ENCODE data around the gene F8A2.
"Not testable (repeated sequence)": the region's sequence is repeated elsewhere in the genome, so short reads cannot be mapped to it uniquely, and the experiment has no call there.

F8A2 gene

DNA sequence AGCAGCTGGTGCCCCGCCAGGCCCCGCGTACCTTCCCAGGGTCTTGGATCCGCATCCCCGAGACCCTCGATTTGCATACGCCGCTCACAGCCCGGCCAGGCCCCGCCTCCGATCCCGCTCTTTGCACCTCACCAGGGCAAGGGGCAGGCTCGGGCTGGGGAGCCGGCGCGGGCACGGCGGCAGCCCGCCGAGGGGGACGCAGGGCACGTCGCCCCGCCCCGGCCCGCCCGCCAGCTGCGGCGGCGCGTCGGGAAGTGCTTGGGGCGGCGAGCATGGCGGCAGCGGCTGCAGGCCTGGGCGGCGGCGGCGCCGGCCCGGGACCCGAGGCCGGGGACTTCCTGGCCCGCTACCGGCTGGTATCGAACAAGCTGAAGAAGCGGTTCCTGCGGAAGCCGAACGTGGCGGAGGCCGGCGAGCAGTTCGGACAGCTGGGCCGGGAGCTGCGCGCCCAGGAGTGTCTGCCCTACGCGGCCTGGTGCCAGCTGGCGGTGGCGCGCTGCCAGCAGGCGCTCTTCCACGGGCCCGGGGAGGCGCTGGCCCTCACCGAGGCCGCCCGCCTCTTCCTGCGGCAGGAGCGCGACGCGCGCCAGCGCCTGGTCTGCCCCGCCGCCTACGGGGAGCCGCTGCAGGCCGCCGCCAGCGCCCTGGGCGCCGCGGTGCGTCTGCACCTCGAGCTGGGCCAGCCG is at the start of gene F8A2:
Gene F8A2 (plus strand): TSS at position 253 of the 686 bp plus-strand sequence. CDS start 20 bp downstream, at position 273.
- DNase-seq; H3K36me3 ChIP-seq; H3K27me3 ChIP-seq; H3K9me3 ChIP-seq; H3K4me3 ChIP-seq; H3K4me1 ChIP-seq; H3K27ac ChIP-seq; intact Hi-C loops (cut with DNase I; ENCODE audit: low total_unique reads): not testable (repeated sequence)

DNA sequence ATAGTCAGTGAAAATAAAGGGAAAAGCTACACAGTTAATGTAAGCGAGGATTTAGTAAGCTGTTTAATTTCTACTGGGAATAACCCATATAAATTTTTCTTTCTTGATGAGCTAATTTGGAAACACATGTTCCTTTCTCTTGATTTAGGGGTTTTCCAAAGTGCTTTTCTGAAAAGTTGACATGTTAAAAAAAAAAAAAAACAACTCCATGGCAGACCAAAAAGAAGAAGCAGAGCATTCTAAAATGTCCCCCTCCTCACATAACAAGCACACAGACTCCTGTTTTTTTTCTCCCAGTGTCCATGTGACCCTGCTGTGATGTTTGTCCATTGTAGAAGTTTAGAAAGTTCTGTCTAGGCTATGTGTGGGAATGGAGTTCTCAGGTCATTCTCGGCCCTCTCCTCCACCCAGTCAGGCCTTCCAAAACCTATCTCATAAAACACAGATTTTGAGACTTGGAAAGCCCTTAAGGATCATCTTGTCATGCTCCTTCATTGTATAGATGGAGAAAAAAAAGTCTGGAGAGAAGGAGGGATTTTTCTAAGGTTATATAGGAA is 48.3 kb upstream of the F8A2 start:
- H3K36me3 ChIP-seq, result no peaks in the 10 kb centered on the region
- no peak for DNase-seq
- intact Hi-C loops (cut with DNase I; ENCODE audit: low total_unique reads), result no loop called here
- peaks cover 0 to 4% (median 0%) of the 10 kb centered on the region in 3 donors for H3K9me3 ChIP-seq
- H3K27ac ChIP-seq, result no peak overlapping the region
- no peaks in the 10 kb centered on the region for H3K4me1 ChIP-seq
- H3K4me3 ChIP-seq, result peak overlapping the region; percentile 16 to 26
- TF ChIP-seq, protein P1, sequence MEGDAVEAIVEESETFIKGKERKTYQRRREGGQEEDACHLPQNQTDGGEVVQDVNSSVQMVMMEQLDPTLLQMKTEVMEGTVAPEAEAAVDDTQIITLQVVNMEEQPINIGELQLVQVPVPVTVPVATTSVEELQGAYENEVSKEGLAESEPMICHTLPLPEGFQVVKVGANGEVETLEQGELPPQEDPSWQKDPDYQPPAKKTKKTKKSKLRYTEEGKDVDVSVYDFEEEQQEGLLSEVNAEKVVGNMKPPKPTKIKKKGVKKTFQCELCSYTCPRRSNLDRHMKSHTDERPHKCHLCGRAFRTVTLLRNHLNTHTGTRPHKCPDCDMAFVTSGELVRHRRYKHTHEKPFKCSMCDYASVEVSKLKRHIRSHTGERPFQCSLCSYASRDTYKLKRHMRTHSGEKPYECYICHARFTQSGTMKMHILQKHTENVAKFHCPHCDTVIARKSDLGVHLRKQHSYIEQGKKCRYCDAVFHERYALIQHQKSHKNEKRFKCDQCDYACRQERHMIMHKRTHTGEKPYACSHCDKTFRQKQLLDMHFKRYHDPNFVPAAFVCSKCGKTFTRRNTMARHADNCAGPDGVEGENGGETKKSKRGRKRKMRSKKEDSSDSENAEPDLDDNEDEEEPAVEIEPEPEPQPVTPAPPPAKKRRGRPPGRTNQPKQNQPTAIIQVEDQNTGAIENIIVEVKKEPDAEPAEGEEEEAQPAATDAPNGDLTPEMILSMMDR (IDR thresholded peaks at IDR 0.05), result no peak
- no peaks in the 10 kb centered on the region for H3K27me3 ChIP-seq

DNA sequence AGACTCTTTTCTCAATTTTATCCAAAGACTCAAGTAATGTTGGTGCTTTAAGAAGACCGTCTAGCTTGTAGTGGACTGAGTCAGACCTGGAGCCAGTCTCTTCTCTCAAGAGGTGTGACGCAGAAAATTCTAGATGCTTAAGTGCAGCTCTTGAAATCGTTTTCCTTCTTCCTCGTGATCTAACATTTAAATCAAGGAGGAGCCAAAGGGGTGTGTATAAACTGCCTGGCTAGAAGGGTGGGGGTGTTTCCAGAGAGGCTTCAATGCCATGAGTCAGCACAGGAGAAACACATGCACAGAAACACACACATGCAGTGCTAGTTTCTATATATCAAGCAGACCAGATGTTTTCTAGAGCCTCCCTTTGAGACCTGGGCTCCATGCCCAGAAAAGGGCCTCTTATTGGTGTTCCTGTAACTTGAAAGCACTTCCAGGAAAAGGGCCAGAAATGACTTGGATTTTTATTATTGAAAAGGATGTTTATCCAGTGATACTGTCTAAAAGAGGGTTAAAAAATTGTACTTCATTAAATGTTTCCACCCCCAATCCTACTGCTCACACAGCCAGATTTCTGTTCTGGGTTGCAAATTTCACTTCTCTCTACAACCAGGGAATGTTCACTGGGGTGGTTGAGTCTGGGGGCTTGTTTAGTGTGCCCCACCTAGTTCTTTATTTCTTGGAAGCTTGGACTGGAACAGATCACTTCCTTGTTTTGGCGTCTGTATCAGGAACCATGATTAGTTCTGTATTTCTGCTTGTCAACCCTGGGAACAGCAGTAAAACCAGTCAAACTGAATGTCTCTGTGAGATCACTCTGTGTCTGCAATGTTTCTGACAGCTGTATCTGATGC is 47.2 kb upstream of the F8A2 start, which contains the start of gene CLIC2:
Gene CLIC2 (minus strand): TSS at position 129 of the 851 bp plus-strand sequence. CDS start 187 bp downstream, outside the sequence.
- Histone ChIP-seq H3K4me1 (no peaks in the 10 kb centered on the region), H3K27ac (no peak within 1 kb of the TSS), H3K36me3 (no peaks in the 10 kb centered on the region), H3K4me3 (peak within 1 kb of the TSS; percentile 16 to 26), H3K9me3 (no peaks in the 10 kb centered on the region), H3K27me3 (no peaks in the 10 kb centered on the region)
- intact Hi-C loops (cut with DNase I; ENCODE audit: low total_unique reads), result no loop called here
- TF ChIP-seq, protein P1 (IDR thresholded peaks at IDR 0.05), result no peak
- DNase-seq, result peak in 1 of 2 donors; percentile 45

DNA sequence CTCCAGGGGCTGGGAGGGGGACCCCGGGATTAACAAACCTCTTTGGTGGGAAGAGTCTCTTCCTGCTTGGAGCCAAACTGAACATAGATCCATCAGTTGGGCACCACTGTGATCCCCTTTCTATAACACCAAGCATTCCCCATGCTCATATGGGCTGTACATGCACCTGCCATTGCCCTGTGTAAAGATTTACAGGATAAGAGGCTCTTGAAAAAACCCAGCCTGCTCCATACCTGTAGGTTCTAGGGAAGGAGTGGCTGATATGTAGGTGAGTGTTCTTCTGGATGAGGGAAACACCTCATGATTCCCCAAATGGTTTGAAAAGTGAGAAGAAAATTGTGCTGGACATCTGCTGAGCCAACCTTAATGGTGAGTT is 46.6 kb upstream of the F8A2 start:
- H3K36me3 ChIP-seq; H3K27ac ChIP-seq; H3K9me3 ChIP-seq; intact Hi-C loops (cut with DNase I; ENCODE audit: low total_unique reads); DNase-seq; H3K27me3 ChIP-seq; H3K4me3 ChIP-seq; H3K4me1 ChIP-seq: not testable (repeated sequence)

DNA sequence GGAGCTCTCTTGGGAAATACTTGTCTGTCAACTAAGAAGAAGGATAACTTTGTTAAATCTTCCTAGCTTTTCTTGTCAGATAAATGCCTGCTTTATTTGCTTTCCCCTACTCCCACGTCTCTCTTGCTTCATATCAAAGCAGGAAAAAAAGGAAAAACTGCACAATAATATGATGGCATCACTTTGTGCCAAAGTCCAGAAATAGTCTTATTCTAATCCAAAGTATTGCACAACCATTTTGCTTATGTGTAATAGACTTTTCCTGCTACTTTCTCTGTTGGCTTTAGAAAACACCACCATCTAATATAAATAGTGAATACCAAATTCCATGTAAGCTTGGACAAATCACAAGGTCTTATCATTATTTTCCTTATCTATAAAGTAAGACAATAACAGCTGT is 36.2 kb upstream of the F8A2 start:
- H3K27me3 ChIP-seq; DNase-seq; H3K4me1 ChIP-seq; H3K9me3 ChIP-seq; H3K36me3 ChIP-seq; H3K4me3 ChIP-seq; H3K27ac ChIP-seq; intact Hi-C loops (cut with DNase I; ENCODE audit: low total_unique reads): not testable (repeated sequence)

DNA sequence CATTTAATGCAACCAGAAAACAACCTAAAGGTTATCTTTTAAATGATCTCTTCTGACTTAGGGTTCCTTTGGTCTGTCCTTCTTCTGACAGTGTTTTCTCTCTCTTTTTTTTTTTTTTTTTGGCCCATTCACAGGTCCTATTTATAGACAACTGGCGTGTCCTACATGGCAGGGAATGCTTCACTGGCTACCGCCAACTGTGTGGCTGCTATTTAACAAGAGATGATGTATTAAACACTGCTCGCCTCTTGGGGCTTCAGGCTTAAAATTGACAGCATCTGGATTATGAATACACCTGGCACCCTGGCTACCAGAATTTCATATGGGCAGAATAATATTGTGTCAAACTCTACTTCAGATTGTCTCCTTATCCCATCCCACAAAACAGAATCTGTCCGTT is 32.4 kb upstream of the F8A2 start:
- H3K27ac ChIP-seq; intact Hi-C loops (cut with DNase I; ENCODE audit: low total_unique reads); H3K4me1 ChIP-seq; H3K27me3 ChIP-seq; H3K4me3 ChIP-seq; H3K36me3 ChIP-seq; DNase-seq; H3K9me3 ChIP-seq: not testable (repeated sequence)

DNA sequence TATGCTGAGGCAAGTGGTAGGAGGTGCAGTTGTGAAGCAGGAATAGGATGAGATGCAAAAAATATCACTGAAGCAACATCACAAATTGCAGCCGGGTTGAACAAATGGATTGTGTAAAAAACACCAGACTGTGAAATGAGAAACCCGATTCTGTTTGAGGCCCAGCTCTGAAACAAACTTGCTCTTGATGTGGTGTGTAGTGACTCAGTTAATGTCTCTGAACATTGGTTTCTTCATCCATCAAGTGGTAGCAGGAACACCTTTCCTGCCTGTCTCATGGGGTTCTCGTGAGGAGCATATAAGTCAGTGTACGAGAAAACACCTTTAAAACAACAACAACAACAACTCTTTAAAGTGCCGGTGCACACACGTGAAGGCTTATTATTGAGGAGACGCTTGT is 18.2 kb upstream of the F8A2 start:
- H3K4me1 ChIP-seq; H3K9me3 ChIP-seq; DNase-seq; intact Hi-C loops (cut with DNase I; ENCODE audit: low total_unique reads); H3K27ac ChIP-seq; H3K4me3 ChIP-seq; H3K36me3 ChIP-seq; H3K27me3 ChIP-seq: not testable (repeated sequence)

DNA sequence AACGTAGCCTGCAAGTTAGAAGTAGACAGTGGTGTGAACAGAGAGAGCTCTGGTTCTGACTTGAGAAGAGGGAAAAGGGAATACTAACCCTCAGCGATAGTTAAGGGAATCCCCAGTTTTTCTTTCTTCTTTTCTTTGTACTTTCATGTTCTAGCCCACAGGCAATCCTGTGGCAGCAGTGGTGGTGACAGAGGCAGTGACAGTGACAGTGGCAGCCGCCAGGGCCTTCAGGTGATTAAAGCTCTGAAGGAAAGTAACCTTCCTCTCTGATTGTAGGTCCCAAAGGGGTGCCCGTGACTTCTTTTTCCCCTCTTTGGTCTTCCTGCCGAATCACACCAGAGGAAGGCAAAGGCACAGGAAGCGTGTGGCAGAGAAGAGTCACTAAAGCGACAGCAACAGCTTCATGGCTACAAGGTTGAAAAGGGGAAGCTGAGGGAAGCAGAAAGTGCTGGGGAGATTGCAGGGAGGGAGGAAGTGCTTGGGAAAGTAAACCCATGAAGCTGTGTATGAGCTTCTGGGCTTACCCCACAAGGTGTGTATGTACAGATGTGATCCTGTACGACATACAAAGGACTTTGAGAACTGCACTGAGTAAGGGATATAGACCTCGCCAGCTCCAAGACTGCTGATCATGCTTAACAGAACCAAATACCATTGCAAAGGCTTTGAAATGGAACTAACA is 8.0 kb upstream of the F8A2 start:
- intact Hi-C loops (cut with DNase I; ENCODE audit: low total_unique reads); H3K9me3 ChIP-seq: not testable (repeated sequence)

DNA sequence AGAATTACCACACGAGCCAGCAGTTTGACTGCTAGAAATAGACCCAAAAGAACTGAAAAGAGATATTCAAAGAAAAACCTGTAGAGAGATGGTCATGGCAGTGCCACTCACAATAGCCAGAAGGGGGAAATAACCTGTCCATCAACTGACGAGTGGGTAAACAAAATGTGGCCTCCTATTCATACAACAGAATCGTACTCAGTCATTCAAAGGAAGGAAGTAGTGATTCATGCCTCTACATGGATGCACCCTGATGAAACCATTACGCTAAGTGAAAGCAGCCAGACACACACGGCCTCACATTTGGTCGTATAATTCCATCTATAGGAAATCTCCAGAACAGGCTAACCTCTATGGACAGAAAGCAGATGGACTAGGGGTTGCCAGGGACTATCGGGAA is 2.1 kb upstream of the F8A2 start:
- H3K9me3 ChIP-seq; H3K36me3 ChIP-seq; H3K4me1 ChIP-seq; H3K27me3 ChIP-seq; H3K4me3 ChIP-seq; DNase-seq; H3K27ac ChIP-seq; intact Hi-C loops (cut with DNase I; ENCODE audit: low total_unique reads): not testable (repeated sequence)

More for the DNA sequence above, 8.0 kb upstream of the F8A2 start:
- not testable (repeated sequence) for H3K27me3 ChIP-seq, H3K4me1 ChIP-seq, DNase-seq, H3K36me3 ChIP-seq, H3K27ac ChIP-seq, H3K4me3 ChIP-seq

DNA sequence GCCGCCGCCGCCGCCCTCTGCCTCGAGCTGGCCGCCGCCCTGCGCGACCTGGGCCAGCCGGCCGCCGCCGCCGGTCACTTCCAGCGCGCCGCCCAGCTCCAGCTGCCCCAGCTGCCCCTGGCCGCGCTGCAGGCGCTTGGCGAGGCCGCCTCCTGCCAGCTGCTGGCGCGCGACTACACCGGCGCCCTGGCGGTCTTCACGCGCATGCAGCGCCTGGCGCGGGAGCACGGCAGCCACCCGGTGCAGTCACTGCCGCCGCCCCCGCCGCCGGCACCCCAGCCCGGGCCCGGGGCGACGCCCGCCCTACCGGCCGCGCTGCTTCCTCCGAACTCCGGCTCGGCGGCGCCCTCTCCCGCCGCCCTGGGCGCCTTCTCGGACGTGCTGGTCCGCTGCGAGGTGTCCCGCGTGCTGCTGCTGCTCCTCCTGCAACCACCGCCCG is 653 bp downstream of the F8A2 start:
- DNase-seq; H3K27ac ChIP-seq; H3K4me1 ChIP-seq; intact Hi-C loops (cut with DNase I; ENCODE audit: low total_unique reads); H3K9me3 ChIP-seq; H3K4me3 ChIP-seq; H3K27me3 ChIP-seq; H3K36me3 ChIP-seq: not testable (repeated sequence)
